ENCODE results near the gene VAT1L. TPM values are rescaled to one million over a fixed set of nuclear protein-coding genes. Genes with fewer than 3 reads are reported as not detected.

VAT1L gene
- total RNA-seq, 1 donor: 0.10 TPM

DNA sequence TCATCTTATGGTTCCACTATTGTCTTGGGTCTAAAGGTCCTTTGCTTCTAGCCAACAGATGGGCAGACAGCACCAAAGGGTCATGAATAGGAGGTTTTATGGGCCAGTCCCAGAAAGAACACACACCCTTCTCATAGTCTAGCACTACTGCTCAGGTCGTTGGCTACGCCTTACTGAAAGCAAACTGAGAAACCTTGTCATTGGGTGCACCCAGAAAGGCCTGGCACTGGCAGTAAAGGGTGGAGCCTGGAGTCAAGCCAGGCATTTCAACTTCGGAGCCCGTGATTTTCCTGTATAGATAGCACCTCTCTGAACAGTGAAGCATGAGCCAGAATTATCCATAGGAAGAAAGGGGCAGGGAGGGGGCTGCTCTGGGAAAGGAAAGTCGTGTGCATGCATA lies 74.9 kb downstream of the VAT1L start:
- Histone ChIP-seq H3K4me1 (ENCODE audit: insufficient read depth, low read length) (peaks cover under 1% of the 10 kb centered on the region), H3K27me3 (ENCODE audit: insufficient read depth, low read length) (no peaks in the 10 kb centered on the region), H3K9me3 (ENCODE audit: low read depth, low read length) (no peaks in the 10 kb centered on the region), H3K4me3 (ENCODE audit: low read length) (no peak overlapping the region)

DNA sequence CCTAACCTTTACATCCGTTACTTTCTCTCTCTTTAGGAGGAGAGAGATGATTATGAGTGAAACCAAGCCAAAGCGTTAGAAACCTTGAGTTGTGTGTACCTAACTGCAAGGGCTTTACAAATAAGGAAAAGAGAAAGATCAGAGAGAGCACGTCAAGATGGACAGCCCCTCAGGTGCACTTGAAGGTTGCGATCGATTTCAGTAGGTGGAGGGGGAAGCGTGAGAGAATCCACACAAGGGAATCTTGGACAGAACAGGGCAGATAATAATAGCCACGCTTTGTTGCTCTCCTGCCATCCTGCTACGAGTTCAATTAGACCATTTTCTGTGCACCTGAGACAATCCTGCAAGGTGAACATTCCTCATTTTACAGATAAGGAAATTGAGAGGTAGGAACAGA lies 78.4 kb downstream of the VAT1L start:
- Histone ChIP-seq H3K4me1 (ENCODE audit: insufficient read depth, low read length) (peaks cover 3% of the 10 kb centered on the region), H3K9me3 (ENCODE audit: low read depth, low read length) (no peaks in the 10 kb centered on the region), H3K27me3 (ENCODE audit: insufficient read depth, low read length) (no peaks in the 10 kb centered on the region), H3K4me3 (ENCODE audit: low read length) (no peak overlapping the region)

DNA sequence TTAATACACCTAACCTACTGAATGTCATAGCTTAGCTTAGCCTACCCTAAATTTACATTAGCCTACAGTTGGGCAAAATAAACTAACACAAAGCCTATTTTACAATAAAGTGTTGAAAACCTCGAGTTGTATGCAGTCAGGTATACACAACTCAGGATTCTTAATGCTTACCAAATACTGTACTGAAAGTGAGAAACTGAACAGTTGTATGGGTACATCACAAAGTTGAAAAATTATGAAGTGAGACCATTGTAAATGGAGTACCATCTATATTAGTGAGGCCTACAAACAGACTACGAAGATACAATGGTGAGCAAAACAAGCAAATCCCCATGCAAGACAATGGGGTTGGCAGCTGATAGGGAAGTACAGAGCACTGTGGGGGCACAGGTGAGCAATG lies 79.7 kb downstream of the VAT1L start:
- H3K9me3 ChIP-seq (ENCODE audit: low read depth, low read length): no peaks in the 10 kb centered on the region
- no peaks in the 10 kb centered on the region for H3K27me3 ChIP-seq (ENCODE audit: insufficient read depth, low read length)
- peaks cover 3% of the 10 kb centered on the region for H3K4me1 ChIP-seq (ENCODE audit: insufficient read depth, low read length)
- H3K4me3 ChIP-seq (ENCODE audit: low read length): no peak overlapping the region

DNA sequence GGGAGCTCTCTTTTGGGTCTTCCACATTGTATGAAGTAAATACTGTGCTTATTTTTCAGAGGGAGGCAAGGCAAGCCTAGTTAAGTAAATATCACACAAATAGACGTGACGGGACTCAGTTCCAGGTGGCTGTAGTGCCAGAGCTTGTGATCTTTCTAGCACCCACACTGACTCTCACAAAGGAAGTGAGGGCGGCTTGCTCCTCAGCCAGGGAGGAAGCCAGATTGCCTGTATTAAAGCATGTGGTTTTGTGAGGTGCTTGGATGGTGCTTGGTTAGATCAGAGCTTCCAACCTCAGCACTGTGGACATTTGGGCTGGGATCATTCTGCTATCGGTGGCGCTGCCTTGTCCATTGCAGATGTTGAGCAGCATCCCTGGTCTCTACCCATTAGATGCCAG lies 80.1 kb downstream of the VAT1L start:
- Histone ChIP-seq H3K27me3 (ENCODE audit: insufficient read depth, low read length) (no peaks in the 10 kb centered on the region), H3K9me3 (ENCODE audit: low read depth, low read length) (no peaks in the 10 kb centered on the region), H3K4me1 (ENCODE audit: insufficient read depth, low read length) (peaks cover 3% of the 10 kb centered on the region), H3K4me3 (ENCODE audit: low read length) (no peak overlapping the region)

DNA sequence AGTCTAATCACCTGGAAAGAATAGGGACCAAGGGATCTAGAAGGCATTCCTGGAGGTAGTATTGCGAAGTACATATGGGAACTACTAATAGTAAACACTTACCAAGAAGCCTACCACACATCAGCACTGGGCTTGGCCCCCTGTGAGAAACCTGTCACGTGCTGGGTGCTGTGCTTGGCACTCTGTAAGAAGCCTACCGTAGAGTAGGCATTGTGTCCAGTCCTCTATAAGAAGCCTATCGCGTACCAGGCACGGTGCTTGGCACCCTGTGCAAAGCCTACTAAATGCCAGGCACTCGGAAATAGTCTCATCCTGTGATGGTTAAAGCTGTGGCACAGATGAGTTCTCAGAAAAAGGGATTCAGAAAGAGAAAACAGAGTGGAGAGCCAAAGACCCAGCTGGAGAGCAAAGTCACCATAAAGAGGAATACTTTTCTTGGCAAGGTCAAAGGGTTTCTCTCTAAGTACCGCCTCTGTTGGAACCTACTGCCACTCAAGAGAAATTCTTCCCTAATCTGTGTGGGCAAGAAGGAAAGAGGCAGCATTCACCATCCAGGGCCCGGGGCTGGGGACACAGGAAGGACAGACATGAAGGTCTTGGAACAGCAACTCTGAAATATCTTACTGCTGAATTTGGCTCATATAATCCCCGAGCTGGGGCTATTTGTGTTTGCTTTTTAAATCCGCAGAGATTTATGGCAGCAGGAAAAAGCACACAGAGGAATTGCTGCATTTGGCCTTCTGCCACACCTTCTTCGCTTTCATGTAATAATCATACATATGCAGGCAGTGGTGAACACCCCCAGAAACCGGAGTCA lies 81.8 kb downstream of the VAT1L start:
- H3K4me1 ChIP-seq (ENCODE audit: insufficient read depth, low read length): peaks cover 3% of the 10 kb centered on the region
- H3K4me3 ChIP-seq (ENCODE audit: low read length): no peak overlapping the region
- H3K27me3 ChIP-seq (ENCODE audit: insufficient read depth, low read length): no peaks in the 10 kb centered on the region
- H3K9me3 ChIP-seq (ENCODE audit: low read depth, low read length): no peaks in the 10 kb centered on the region

DNA sequence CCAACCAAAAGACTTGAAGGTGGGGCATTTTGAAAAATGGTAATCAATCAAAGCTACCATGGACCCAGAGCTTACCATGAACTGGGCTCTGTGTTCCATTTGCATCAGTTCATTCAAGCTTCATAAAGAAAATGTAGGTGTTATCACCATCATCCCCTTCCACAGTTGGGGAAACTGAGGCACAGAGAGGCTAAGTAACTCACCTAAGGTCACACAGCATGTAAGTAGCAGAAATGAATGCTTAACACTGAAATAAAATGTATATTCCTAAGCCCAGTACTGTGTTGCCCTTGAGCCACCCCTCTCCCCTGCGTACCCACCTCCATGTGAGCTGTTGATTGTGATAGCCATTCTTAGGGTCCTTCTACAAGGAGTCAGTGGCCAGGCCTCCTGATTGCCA lies 83.6 kb downstream of the VAT1L start:
- H3K4me1 ChIP-seq (ENCODE audit: insufficient read depth, low read length): peaks cover 3% of the 10 kb centered on the region
- no peaks in the 10 kb centered on the region for H3K9me3 ChIP-seq (ENCODE audit: low read depth, low read length)
- no peak overlapping the region for H3K4me3 ChIP-seq (ENCODE audit: low read length)
- H3K27me3 ChIP-seq (ENCODE audit: insufficient read depth, low read length): no peaks in the 10 kb centered on the region

DNA sequence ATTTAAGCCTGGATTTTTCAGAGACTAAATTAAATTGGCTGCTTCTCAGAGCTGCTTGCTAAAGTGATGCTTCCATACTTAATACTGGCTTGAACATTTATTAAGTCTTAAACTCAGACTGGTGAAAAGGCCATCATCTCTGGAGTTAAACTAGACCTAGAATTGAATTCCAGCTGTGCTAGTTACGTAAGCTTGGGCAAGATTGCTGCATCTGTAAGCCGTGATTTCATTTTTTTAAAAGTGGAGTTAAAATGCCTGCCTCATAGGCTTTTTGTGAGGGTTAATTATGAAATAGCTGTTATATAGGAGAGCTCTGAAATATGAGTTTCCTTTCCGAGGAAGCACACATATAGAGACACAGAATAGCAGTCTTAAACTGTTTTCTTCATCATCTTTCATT lies 84.7 kb downstream of the VAT1L start:
- Histone ChIP-seq H3K27me3 (ENCODE audit: insufficient read depth, low read length) (no peaks in the 10 kb centered on the region), H3K4me1 (ENCODE audit: insufficient read depth, low read length) (peaks cover 3% of the 10 kb centered on the region), H3K9me3 (ENCODE audit: low read depth, low read length) (no peaks in the 10 kb centered on the region), H3K4me3 (ENCODE audit: low read length) (no peak overlapping the region)

DNA sequence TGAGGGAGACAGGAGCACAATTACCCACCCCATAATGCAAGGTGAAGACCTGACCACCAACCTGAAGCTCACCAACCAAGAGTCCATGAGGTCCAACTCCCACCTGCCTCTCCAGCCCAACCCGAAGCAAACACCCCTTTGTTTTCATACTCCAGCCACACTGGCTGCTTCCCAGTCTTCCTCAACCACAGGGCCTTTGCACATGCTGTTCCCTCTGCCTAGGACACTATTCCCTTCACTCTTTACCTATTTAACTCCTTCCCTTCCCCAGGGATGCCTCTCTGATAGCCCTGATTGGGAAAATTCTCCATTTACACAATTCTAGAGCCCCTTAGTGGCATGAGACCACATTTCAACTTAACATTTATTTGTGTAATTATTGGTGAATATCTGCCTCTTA lies 86.0 kb downstream of the VAT1L start:
- Histone ChIP-seq H3K4me1 (ENCODE audit: insufficient read depth, low read length) (no peaks in the 10 kb centered on the region), H3K9me3 (ENCODE audit: low read depth, low read length) (no peaks in the 10 kb centered on the region), H3K27me3 (ENCODE audit: insufficient read depth, low read length) (no peaks in the 10 kb centered on the region), H3K4me3 (ENCODE audit: low read length) (no peak overlapping the region)

DNA sequence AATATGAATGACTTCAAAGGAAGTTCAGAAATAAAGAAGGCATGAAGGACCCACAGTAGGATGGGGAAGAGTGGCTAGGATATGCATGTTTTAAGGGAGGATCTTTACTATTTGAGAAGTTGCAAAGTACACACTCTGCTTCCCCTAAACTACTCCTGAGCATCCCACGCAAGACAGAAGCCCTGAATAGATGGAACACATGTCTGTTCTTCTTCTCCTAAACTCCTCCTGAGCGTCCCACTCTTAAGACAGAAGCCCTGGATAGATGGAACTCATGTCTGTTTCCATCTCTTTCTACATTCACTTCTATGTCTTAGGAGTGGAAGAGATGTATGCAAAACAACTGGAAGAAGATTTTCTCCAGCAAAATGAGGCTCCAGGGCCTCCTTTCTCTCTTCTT lies 88.4 kb downstream of the VAT1L start:
- H3K27me3 ChIP-seq (ENCODE audit: insufficient read depth, low read length): no peaks in the 10 kb centered on the region
- H3K9me3 ChIP-seq (ENCODE audit: low read depth, low read length): no peaks in the 10 kb centered on the region
- H3K4me1 ChIP-seq (ENCODE audit: insufficient read depth, low read length): no peaks in the 10 kb centered on the region
- no peak overlapping the region for H3K4me3 ChIP-seq (ENCODE audit: low read length)

DNA sequence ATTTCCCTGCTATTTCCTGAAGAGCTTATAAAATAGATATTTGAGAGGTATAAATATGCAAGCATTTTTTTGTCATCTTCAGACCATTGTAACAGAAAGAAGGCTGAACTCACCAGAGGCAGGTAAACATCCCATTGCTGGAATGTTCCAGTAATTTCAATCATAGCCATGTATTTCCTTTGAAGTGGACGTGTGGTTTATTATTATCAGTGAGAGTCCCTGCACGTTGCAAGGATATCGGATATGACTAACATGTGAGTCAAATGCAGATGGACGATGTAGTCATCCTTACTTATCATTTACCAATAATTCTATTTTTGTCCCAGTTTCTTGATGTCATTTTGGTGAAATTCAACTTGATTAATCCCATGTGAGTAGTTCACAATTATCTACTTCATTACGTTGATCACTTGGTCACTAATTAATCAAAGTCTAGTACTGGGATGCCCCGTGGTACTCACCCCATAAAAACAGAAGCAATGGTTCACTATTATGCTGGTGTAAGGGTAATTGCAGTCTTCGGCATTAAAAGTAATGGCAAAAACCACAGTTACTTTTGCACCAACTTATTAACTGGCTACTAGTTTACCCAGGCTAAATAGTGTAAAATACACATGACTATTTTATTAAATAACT lies 89.5 kb downstream of the VAT1L start:
- H3K4me3 ChIP-seq (ENCODE audit: low read length): no peak overlapping the region
- H3K4me1 ChIP-seq (ENCODE audit: insufficient read depth, low read length): no peaks in the 10 kb centered on the region
- no peaks in the 10 kb centered on the region for H3K27me3 ChIP-seq (ENCODE audit: insufficient read depth, low read length)
- H3K9me3 ChIP-seq (ENCODE audit: low read depth, low read length): no peaks in the 10 kb centered on the region

DNA sequence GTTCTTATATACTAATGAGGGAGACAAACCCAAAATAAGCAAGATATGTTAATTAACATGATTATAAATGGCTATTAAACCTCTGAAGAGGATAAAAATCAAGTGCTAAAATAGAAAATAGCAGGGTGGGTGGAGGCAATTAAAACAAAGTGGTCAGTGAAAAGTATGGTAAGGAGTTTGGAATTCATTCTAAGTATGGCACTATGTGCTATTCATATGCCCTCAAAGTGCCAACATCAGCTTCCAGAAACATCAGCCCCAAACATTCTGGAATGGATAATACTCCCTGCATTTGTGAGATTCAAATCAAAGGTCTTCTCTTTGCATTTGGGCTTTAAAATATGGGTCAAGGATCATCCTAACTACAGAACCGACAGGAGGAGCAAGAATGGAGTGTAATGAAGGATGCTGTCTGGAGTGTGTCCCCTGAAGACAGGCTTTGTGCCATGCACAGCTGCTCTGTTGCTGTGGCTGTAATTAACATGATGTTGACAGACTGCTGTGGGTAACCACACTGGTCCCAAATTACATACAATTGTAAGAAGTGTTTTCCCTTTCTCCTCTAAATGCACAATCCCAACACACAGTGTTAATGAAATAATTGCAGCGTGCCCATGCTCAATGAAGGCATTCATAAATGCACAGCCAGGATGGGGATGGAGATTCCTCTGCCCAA lies 93.1 kb downstream of the VAT1L start:
- no peaks in the 10 kb centered on the region for H3K9me3 ChIP-seq (ENCODE audit: low read depth, low read length)
- H3K4me1 ChIP-seq (ENCODE audit: insufficient read depth, low read length): no peaks in the 10 kb centered on the region
- H3K4me3 ChIP-seq (ENCODE audit: low read length): no peak overlapping the region
- H3K27me3 ChIP-seq (ENCODE audit: insufficient read depth, low read length): no peaks in the 10 kb centered on the region

DNA sequence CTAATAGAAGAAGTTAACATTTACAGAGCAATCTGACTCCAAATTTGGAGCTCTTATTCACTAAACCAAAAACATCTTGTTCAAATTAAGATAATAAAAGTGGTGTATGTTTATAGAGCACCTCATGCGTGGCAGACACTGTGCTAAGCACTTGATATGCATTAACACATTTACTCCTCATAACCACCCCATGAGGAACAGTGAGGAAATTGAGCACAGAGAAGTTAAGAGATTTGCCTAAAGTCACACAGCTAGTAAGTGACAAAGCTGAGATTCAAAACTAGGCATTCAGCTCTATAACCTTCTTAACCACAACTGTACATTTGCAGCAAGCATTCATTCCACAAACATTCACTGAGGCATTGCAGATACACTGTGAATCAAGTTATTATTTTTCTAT lies 94.0 kb downstream of the VAT1L start:
- Histone ChIP-seq H3K4me3 (ENCODE audit: low read length) (no peak overlapping the region), H3K27me3 (ENCODE audit: insufficient read depth, low read length) (no peaks in the 10 kb centered on the region), H3K9me3 (ENCODE audit: low read depth, low read length) (no peaks in the 10 kb centered on the region)

DNA sequence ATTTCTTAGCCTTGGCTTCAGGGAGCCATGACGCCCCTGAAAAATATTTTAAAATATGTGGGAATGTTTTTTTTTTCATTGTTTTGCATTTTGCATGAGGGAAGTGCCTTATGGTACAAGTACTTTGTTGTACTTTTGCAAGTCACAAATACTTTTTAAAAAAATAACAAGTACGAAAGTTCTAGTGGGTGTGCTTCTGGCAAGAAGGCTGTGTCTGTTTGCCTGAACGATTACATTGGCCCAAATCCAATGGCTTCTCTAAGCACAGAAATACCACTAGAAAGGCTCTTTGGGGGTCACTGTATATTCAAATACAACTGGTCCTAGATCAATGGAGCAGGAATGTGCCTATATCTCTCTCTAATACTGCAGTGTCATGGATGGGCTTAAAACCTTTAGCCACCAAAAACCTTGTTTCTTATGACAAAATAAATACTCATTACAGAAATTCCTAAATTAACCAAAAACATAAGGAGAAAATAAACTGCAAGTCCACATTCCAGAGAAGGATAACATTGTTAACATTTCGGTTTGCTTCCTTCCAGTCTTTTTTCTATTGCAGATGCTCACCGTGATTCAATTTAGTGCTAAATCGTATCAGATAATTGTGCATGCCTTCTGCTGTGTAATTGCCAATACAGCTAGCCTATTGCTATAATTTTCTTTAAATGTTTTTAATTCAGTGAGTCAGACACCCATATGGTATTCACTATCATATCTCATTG lies 97.4 kb downstream of the VAT1L start:
- Histone ChIP-seq H3K9me3 (ENCODE audit: low read depth, low read length) (no peaks in the 10 kb centered on the region), H3K4me3 (ENCODE audit: low read length) (no peak overlapping the region), H3K4me1 (ENCODE audit: insufficient read depth, low read length) (no peaks in the 10 kb centered on the region), H3K27me3 (ENCODE audit: insufficient read depth, low read length) (no peaks in the 10 kb centered on the region)

More for the DNA sequence above, 94.0 kb downstream of the VAT1L start:
- H3K4me1 ChIP-seq (ENCODE audit: insufficient read depth, low read length): no peaks in the 10 kb centered on the region

DNA sequence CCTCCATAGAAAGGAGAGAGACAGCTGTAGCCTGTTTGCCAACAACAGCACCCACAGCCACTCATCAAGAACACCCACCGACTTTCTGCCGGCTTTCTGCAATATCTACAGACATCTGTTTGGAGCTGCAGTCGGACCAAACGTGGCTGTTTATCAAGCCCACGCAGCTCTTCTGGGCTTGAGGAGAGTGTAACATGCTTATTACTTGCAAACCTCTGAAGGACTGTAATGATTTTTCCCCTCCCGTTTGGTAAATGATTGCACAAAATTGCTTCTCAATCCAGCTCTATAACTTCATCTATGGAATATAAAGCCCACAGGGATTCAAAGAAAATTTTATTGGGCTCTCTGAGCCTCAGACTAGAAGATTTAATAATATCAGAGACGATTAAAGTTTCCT lies 100.5 kb downstream of the VAT1L start:
- Histone ChIP-seq H3K4me3 (ENCODE audit: low read length) (no peak overlapping the region), H3K4me1 (ENCODE audit: insufficient read depth, low read length) (no peaks in the 10 kb centered on the region), H3K9me3 (ENCODE audit: low read depth, low read length) (no peaks in the 10 kb centered on the region), H3K27me3 (ENCODE audit: insufficient read depth, low read length) (no peaks in the 10 kb centered on the region)

DNA sequence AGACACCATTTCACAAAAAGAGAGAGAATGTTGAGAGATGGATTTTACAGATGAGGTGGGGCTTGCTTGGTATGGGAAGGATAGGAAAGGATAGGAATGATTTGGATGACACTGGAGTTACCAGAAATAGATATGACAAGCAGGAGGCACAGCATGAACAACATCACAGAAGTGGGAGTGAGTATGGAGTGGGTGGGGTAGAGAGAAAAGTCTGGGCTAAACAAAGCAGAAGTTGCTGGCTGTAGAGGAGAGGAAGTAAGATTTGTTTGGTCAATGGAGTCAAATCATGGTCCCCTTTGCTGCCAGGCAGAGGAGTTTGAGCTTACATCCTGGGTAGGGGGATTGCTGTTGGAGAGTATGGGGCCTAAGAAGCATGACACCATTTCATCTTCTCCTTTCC lies 101.7 kb downstream of the VAT1L start:
- H3K4me1 ChIP-seq (ENCODE audit: insufficient read depth, low read length): no peaks in the 10 kb centered on the region

More for the DNA sequence above, 101.7 kb downstream of the VAT1L start:
- Histone ChIP-seq H3K27me3 (ENCODE audit: insufficient read depth, low read length) (no peaks in the 10 kb centered on the region), H3K4me3 (ENCODE audit: low read length) (no peak overlapping the region), H3K9me3 (ENCODE audit: low read depth, low read length) (no peaks in the 10 kb centered on the region)
